Ovary (tissue), 3 donors: ENCODE measurements around the gene ATG2A.

Experiments
- POLR2A ChIP-seq: fragments of 450-650 bp; IDR thresholded peaks from one replicate; pipeline ENCODE4 v1.6.1; 2017; ENCODE audit warnings: antibody characterized with exemption, mild to moderate bottlenecking, moderate library complexity
- TF ChIP-seq, protein P1 (sequence below), 3 donors: fragments of 450-650 bp in 2 of 3; fragments of 200-600 bp in 1 of 3; IDR thresholded peaks; one replicate each; pipeline versions ENCODE4 v1.5.1 to v1.8.0; 2016 to 2022; ENCODE audit warnings: antibody characterized with exemption in 3 of 3, mild to moderate bottlenecking in 1 of 3
- donor health status: DM: no; HTN: no; CAD: no.

DNA sequence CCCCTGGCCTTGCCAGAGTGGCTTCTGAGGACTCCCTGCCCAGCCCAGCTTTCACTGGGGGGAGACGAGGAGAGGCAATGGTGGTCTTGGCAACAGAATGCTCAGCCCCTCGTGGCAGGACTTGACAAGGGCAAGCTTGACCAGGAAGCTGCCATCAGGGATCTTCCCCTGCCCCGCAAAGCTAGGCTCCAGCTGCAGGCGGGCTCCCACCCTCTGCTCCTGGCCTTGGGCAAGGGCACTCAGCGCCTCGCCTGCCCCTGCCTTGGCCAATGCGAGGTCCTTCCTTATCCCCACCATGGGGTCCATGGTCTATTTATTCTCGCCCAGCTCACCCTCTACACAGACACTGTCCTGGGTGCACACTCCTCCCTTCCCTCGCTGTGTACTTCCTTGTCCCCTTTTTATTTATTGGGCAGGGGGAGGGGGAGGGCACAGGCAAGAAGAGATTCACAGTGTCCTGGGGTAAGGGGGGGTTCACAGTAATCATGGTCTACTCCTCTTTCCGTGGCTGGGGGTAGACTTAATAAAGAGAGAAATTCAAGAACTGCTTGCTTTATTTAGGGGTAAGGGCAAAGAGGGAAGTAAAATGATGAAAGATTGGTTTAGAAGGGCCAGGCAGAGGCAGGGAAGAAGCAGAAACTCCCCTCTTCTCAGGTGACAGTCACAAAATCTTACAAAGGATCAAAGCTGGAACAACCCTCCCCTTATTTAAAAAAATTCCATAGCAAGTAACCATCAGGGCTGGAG is 17.1 kb upstream of the ATG2A start:
- no peak for TF ChIP-seq POLR2A
- TF ChIP-seq, protein P1, sequence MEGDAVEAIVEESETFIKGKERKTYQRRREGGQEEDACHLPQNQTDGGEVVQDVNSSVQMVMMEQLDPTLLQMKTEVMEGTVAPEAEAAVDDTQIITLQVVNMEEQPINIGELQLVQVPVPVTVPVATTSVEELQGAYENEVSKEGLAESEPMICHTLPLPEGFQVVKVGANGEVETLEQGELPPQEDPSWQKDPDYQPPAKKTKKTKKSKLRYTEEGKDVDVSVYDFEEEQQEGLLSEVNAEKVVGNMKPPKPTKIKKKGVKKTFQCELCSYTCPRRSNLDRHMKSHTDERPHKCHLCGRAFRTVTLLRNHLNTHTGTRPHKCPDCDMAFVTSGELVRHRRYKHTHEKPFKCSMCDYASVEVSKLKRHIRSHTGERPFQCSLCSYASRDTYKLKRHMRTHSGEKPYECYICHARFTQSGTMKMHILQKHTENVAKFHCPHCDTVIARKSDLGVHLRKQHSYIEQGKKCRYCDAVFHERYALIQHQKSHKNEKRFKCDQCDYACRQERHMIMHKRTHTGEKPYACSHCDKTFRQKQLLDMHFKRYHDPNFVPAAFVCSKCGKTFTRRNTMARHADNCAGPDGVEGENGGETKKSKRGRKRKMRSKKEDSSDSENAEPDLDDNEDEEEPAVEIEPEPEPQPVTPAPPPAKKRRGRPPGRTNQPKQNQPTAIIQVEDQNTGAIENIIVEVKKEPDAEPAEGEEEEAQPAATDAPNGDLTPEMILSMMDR (IDR thresholded peaks at IDR 0.05): no peak
